Diencephalon (tissue), 1 donor: ENCODE measurements around the gene EPS8L1. TPM values are rescaled to one million over a fixed set of nuclear protein-coding genes. Genes with fewer than 3 reads are reported as not detected.

Experiments used
- small RNA-seq: library from RNA; depleted of rRNA; stranded (forward); fragments of <200 nt; gene quantifications from one replicate; pipeline ENCODE3, GENCODE V24; 2014
- total RNA-seq: library from RNA; depleted of rRNA; stranded (reverse); fragments of >200 nt; gene quantifications from one replicate; pipeline ENCODE4 v1.2.3, GENCODE V29; 2014

The EPS8L1 gene
- 2.1 TPM for total RNA-seq

GRCh38 chr19:55075371-55075998, at the start of gene EPS8L1:
Gene EPS8L1, plus strand, starts transcription at chr19:55075869. Its CDS starts 576 bp downstream, at chr19:55076445.

GRCh38 chr19:55062735-55063491, 12.8 kb upstream of the EPS8L1 start, which contains the start of gene RDH13:
Gene RDH13, minus strand, starts transcription at chr19:55063148. Its CDS starts 116 bp downstream, at chr19:55063032.

GRCh38 chr19:55116859-55117662, 41.4 kb downstream of the EPS8L1 start, which contains the start of gene PPP1R12C:
Gene PPP1R12C, minus strand, starts transcription at chr19:55117637. Its CDS starts 94 bp downstream, at chr19:55117543.

Small RNA genes within 50 kb of the gene (small RNA-seq; reads per million reads assigned to genes)
- gene MIR7975 = not detected

Other genes with a start within 250 kb of the EPS8L1 start
- gene KIR2DS4, start 243.2 kb upstream of the EPS8L1 start, total RNA-seq = not detected
- gene KIR3DL2, start 225.4 kb upstream of the EPS8L1 start, total RNA-seq = not detected
- gene FCAR, start 201.6 kb upstream of the EPS8L1 start, total RNA-seq = 0.92 TPM
- gene NCR1, start 169.7 kb upstream of the EPS8L1 start, total RNA-seq = not detected
- not detected for gene NLRP7, start 128.3 kb upstream of the EPS8L1 start, total RNA-seq
- gene NLRP2, start 109.5 kb upstream of the EPS8L1 start, total RNA-seq = 12.7 TPM
- 0.23 TPM for gene GP6, start 37.6 kb upstream of the EPS8L1 start, total RNA-seq
- 30.4 TPM for gene RDH13, start 12.7 kb upstream of the EPS8L1 start, total RNA-seq
- gene PPP1R12C, start 41.8 kb downstream of the EPS8L1 start, total RNA-seq = 16.1 TPM
- 20.5 TPM for gene TNNT1, start 73.3 kb downstream of the EPS8L1 start, total RNA-seq
- 3.5 TPM for gene TNNI3, start 81.9 kb downstream of the EPS8L1 start, total RNA-seq
- 3.9 TPM for gene DNAAF3, start 90.7 kb downstream of the EPS8L1 start, total RNA-seq
- gene SYT5, start 104.4 kb downstream of the EPS8L1 start, total RNA-seq = 67.4 TPM
- 0.69 TPM for gene PTPRH, start 133.6 kb downstream of the EPS8L1 start, total RNA-seq
- gene TMEM86B, start 152.9 kb downstream of the EPS8L1 start, total RNA-seq = 0.92 TPM
- gene PPP6R1, start 183.1 kb downstream of the EPS8L1 start, total RNA-seq = 23.1 TPM
- gene HSPBP1, start 204.2 kb downstream of the EPS8L1 start, total RNA-seq = 29.8 TPM
- 111 TPM for gene BRSK1, start 208.1 kb downstream of the EPS8L1 start, total RNA-seq
- gene TMEM150B, start 249.5 kb downstream of the EPS8L1 start, total RNA-seq = not detected